H1 (cell line): ENCODE measurements around the gene FES. TPM values are rescaled to one million over a fixed set of nuclear protein-coding genes. Genes with fewer than 3 reads are reported as not detected.

ENCODE experiments used
- CTCF ChIA-PET: fragments of 300-600 bp; sonication (Branson Sonifier 250); formaldehyde crosslinking; loops from one replicate; lab custom pipeline; 2021; ENCODE audit not compliant: partially characterized antibody; lab: Charles Lee
- POLR2A ChIA-PET: fragments of 300-600 bp; sonication (Branson Sonifier 250); formaldehyde crosslinking; loops from one replicate; lab custom pipeline; 2021; ENCODE audit warnings: inconsistent platforms; ENCODE audit not compliant: partially characterized antibody; lab: Charles Lee
- DNase-seq, 2 experiments: peaks; one replicate each; pipeline versions ENCODE4 v3.0.0 to v3.0.0-alpha.2; 2010 to 2022; ENCODE audit warnings: low spot score in 2 of 2, low read depth in 1 of 2, mixed read lengths in 1 of 2
- FAIRE-seq: peaks from 2 replicates; lab custom pipeline; 2011; peaks lifted over from hg19 to GRCh38; lab: Jason Lieb, UNC
- H2AFZ ChIP-seq: 2 replicates; pipeline ENCODE4 v1.8.1; 2012; ENCODE audit warnings: low read length, inconsistent platforms
- H2AK5ac ChIP-seq: 2 replicates; pipeline ENCODE4 v1.6.1; 2013; ENCODE audit warnings: low read depth, low read length
- H2BK120ac ChIP-seq: replicated peaks from 2 replicates; pipeline ENCODE3; 2013; ENCODE audit warnings: low read depth, low read length, inconsistent platforms
- H2BK12ac ChIP-seq: 2 replicates; pipeline ENCODE4 v1.6.1; 2013; ENCODE audit warnings: low read depth, low read length
- H2BK15ac ChIP-seq: 2 replicates; pipeline ENCODE4 v1.6.1; 2013; ENCODE audit warnings: low read length
- H2BK20ac ChIP-seq: 2 replicates; pipeline ENCODE4 v1.6.1; 2013; ENCODE audit warnings: low read length
- H2BK5ac ChIP-seq: 2 replicates; pipeline ENCODE4 v1.6.1; 2013; ENCODE audit warnings: low read depth, low read length
- H3K14ac ChIP-seq: 2 replicates; pipeline ENCODE4 v1.6.1; 2013; ENCODE audit warnings: inconsistent platforms; ENCODE audit not compliant: insufficient read length
- H3K18ac ChIP-seq: 2 replicates; pipeline ENCODE4 v1.6.1; 2013; ENCODE audit warnings: low read length; ENCODE audit errors: extremely low read depth
- H3K23ac ChIP-seq: 2 replicates; pipeline ENCODE4 v1.6.1; 2013; ENCODE audit warnings: inconsistent platforms; ENCODE audit not compliant: insufficient read length
- H3K23me2 ChIP-seq: 2 replicates; pipeline ENCODE4 v1.6.1; 2013; ENCODE audit warnings: low read depth, low read length
- H3K27ac ChIP-seq: 2 replicates; pipeline ENCODE4 v1.6.1; 2011; ENCODE audit warnings: low read depth, low read length, inconsistent platforms
- H3K27me3 ChIP-seq, 4 experiments: replicated peaks in 1 of 4; 1 replicate in 1 of 4; 2 replicates in 3 of 4; pipeline versions ENCODE4 v1.6.1 to v1.8.1; 2011 to 2013; ENCODE audit warnings: low read length in 3 of 4, mild to moderate bottlenecking in 3 of 4, inconsistent platforms in 2 of 4, mixed read lengths in 2 of 4, moderate library complexity in 1 of 4; ENCODE audit not compliant: control insufficient read depth in 3 of 4, insufficient read depth in 3 of 4; ENCODE audit errors: extremely low read depth in 1 of 4
- H3K36me3 ChIP-seq, 4 experiments: 2 replicates each; pipeline versions ENCODE4 v1.6.1 to v1.8.1; 2011 to 2013; ENCODE audit warnings: mild to moderate bottlenecking in 4 of 4, low read length in 3 of 4, moderate library complexity in 2 of 4, control low read depth in 1 of 4, inconsistent platforms in 1 of 4; ENCODE audit not compliant: insufficient read depth in 4 of 4, control insufficient read depth in 2 of 4
- H3K4ac ChIP-seq: replicated peaks from 2 replicates; pipeline ENCODE3; 2013; ENCODE audit warnings: low read length, low read depth, mixed read lengths, inconsistent platforms; ENCODE audit not compliant: insufficient read length
- H3K4me1 ChIP-seq, 4 experiments: replicated peaks in 1 of 4; 1 replicate in 1 of 4; 2 replicates in 3 of 4; pipeline versions ENCODE4 v1.6.1 to v1.8.1; 2011 to 2013; ENCODE audit warnings: low read length in 3 of 4, inconsistent platforms in 2 of 4, mixed read lengths in 1 of 4; ENCODE audit not compliant: insufficient read depth in 4 of 4, control insufficient read depth in 3 of 4
- H3K4me2 ChIP-seq, 2 experiments: 2 replicates each; pipeline versions ENCODE4 v1.6.1 to v1.8.1; 2011 to 2013; ENCODE audit warnings: low read depth in 2 of 2, low read length in 2 of 2, control low read depth in 1 of 2, inconsistent platforms in 1 of 2, mild to moderate bottlenecking in 1 of 2; ENCODE audit not compliant: insufficient read depth in 1 of 2
- H3K4me3 ChIP-seq, 4 experiments: fragments of 200-600, 300-600 bp in 1 of 4; sonication (generic), shearing (Covaris generic), sonication (Bioruptor Twin) in 1 of 4; 2 replicates each; pipeline versions ENCODE4 v1.5.1 to v1.8.1; 2011 to 2016; ENCODE audit warnings: low read length in 4 of 4, low read depth in 3 of 4, control low read depth in 2 of 4, inconsistent platforms in 2 of 4, mild to moderate bottlenecking in 2 of 4, mixed read lengths in 1 of 4, moderate library complexity in 1 of 4; ENCODE audit not compliant: insufficient read depth in 2 of 4; ENCODE audit errors: extremely low read depth in 1 of 4
- H3K56ac ChIP-seq: replicated peaks from 2 replicates; pipeline ENCODE3; 2013; ENCODE audit warnings: low read depth, mild to moderate bottlenecking, mixed read lengths, low read length, inconsistent platforms; ENCODE audit not compliant: insufficient read length
- H3K79me1 ChIP-seq: 2 replicates; pipeline ENCODE4 v1.6.1; 2013; ENCODE audit warnings: low read depth, low read length, control low read depth
- H3K79me2 ChIP-seq, 2 experiments: 2 replicates each; pipeline versions ENCODE4 v1.6.1 to v1.8.1; 2012 to 2013; ENCODE audit warnings: low read length in 2 of 2, mild to moderate bottlenecking in 2 of 2, inconsistent platforms in 1 of 2; ENCODE audit not compliant: insufficient read depth in 2 of 2, control insufficient read depth in 1 of 2
- H3K9ac ChIP-seq, 4 experiments: replicated peaks in 1 of 4; 1 replicate in 1 of 4; 2 replicates in 3 of 4; pipeline versions ENCODE4 v1.6.1 to v1.8.1; 2011 to 2013; ENCODE audit warnings: low read depth in 3 of 4, low read length in 3 of 4, control low read depth in 2 of 4, mild to moderate bottlenecking in 2 of 4, moderate library complexity in 2 of 4, inconsistent platforms in 1 of 4; ENCODE audit errors: extremely low read depth in 1 of 4
- H3K9me3 ChIP-seq, 2 experiments: 2 replicates each; pipeline versions ENCODE4 v1.6.1 to v1.8.1; 2012 to 2013; ENCODE audit warnings: mild to moderate bottlenecking in 2 of 2, moderate library complexity in 2 of 2, control low read depth in 1 of 2, inconsistent platforms in 1 of 2, low read depth in 1 of 2, low read length in 1 of 2, mixed read lengths in 1 of 2; ENCODE audit not compliant: insufficient read depth in 2 of 2
- H4K20me1 ChIP-seq, 2 experiments: replicated peaks in 1 of 2; 2 replicates each; pipeline versions ENCODE3 to v1.8.1; 2011 to 2013; ENCODE audit warnings: inconsistent platforms in 2 of 2, low read length in 2 of 2, mild to moderate bottlenecking in 1 of 2; ENCODE audit not compliant: insufficient read depth in 2 of 2, control insufficient read depth in 1 of 2
- H4K5ac ChIP-seq: 2 replicates; pipeline ENCODE4 v1.6.1; 2013; ENCODE audit warnings: low read length, low read depth, mixed read lengths, inconsistent platforms; ENCODE audit not compliant: insufficient read length
- H4K8ac ChIP-seq: 2 replicates; pipeline ENCODE4 v1.8.0; 2013; ENCODE audit warnings: mild to moderate bottlenecking, moderate library complexity, low read length, inconsistent platforms; ENCODE audit not compliant: insufficient read depth; ENCODE audit errors: extremely low read depth
- H4K91ac ChIP-seq: replicated peaks from 2 replicates; pipeline ENCODE3; 2013; ENCODE audit warnings: low read length, mixed read lengths, inconsistent platforms; ENCODE audit not compliant: insufficient read length
- CREB1 ChIP-seq: IDR thresholded peaks from 2 replicates; pipeline ENCODE4 v1.6.1; 2012; ENCODE audit warnings: inconsistent platforms
- CTBP2 ChIP-seq: IDR thresholded peaks from 2 replicates; pipeline ENCODE4 v1.7.0; 2011; ENCODE audit warnings: borderline replicate concordance, mild to moderate bottlenecking, moderate library complexity, mixed read lengths, low read length; ENCODE audit not compliant: insufficient read depth, insufficient read length
- EP300 ChIP-seq, 2 experiments: IDR thresholded peaks; 1 replicate in 1 of 2; 2 replicates in 1 of 2; pipeline ENCODE4 v1.6.1; 2011 to 2012; ENCODE audit warnings: low read depth in 2 of 2, low read length in 2 of 2, mild to moderate bottlenecking in 2 of 2, borderline replicate concordance in 1 of 2, inconsistent platforms in 1 of 2, moderate library complexity in 1 of 2
- MAX ChIP-seq: IDR thresholded peaks from 2 replicates; pipeline ENCODE4 v1.6.1; 2012; ENCODE audit warnings: inconsistent platforms
- NRF1 ChIP-seq: IDR thresholded peaks from 2 replicates; pipeline ENCODE4 v1.6.1; 2011; ENCODE audit warnings: mild to moderate bottlenecking, low read depth, low read length, improper control_type of control experiment
- PHF8 ChIP-seq: fragments of 200-600 bp; sonication (generic); conservative IDR thresholded peaks from 2 replicates; pipeline ENCODE4 v1.7.1; 2012; ENCODE audit warnings: low read depth, mild to moderate bottlenecking, inconsistent platforms, low read length, moderate library complexity
- POU5F1 ChIP-seq: IDR thresholded peaks from 2 replicates; pipeline ENCODE4 v1.6.1; 2011; ENCODE audit warnings: low read depth, mild to moderate bottlenecking, low read length, moderate library complexity
- RFX5 ChIP-seq: IDR thresholded peaks from 2 replicates; pipeline ENCODE4 v1.6.1; 2011; ENCODE audit warnings: low read depth, low read length, improper control_type of control experiment, borderline replicate concordance
- RNF2 ChIP-seq: fragments of 200-900, 300-1000 bp; sonication (generic); IDR thresholded peaks from 2 replicates; pipeline ENCODE4 v1.7.1; 2016; ENCODE audit warnings: borderline replicate concordance, low read depth, mild to moderate bottlenecking, antibody characterized with exemption, low read length; ENCODE audit not compliant: poor library complexity, severe bottlenecking; ENCODE audit errors: missing control alignments
- SP1 ChIP-seq: IDR thresholded peaks from 2 replicates; pipeline ENCODE4 v1.6.1; 2011; ENCODE audit warnings: low read depth, low read length
- SP4 ChIP-seq: IDR thresholded peaks from 2 replicates; pipeline ENCODE4 v1.6.1; 2012; ENCODE audit warnings: low read length, inconsistent platforms
- TCF12 ChIP-seq: IDR thresholded peaks from 2 replicates; pipeline ENCODE4 v1.6.1; 2011; ENCODE audit warnings: low read depth, mild to moderate bottlenecking, low read length
- WGBS, 2 experiments: shearing (Covaris generic) in 1 of 2; methylation state at CpG; one replicate each; pipeline versions ENCODE4 v1.1.6 to v1.1.7; 2013 to 2015; ENCODE audit warnings: low lambda C conversion rate in 2 of 2, mixed read lengths in 2 of 2, inconsistent platforms in 1 of 2, low coverage in 1 of 2, missing lambda C conversion rate in 1 of 2; ENCODE audit not compliant: insufficient replicate concordance in 2 of 2, insufficient coverage in 1 of 2, insufficient read length in 1 of 2; ENCODE audit errors: extremely low coverage in 1 of 2, missing lambda C conversion rate in 1 of 2; 5-methylcytosine and 5-hydroxymethylcytosine counted together
- polyA plus RNA-seq, 7 experiments: library from polyadenylated mRNA; depleted of rRNA in 3 of 7; stranded (reverse) in 5 of 7; unstranded in 2 of 7; fragments of >200 nt in 5 of 7; fragments of 200-250 nt in 2 of 7; gene quantifications; 1 replicate in 5 of 7; 2 replicates in 1 of 7; 4 replicates in 1 of 7; pipeline versions ENCODE4 v1.2.1 to v1.2.3, GENCODE V29; 2011 to 2013; ENCODE audit warnings: missing spikeins in 2 of 7, mixed read lengths in 2 of 7
- total RNA-seq: library from RNA; stranded (reverse); fragmentation: NEBNext Ultra II Directional; extraction: Animal tissue kit (Norgen Biotek cat#: 25700); gene quantifications from 2 replicates; pipeline ENCODE4 v1.2.1, GENCODE V29; 2021

The FES gene
- total and polyA plus RNA-seq, 2 of the 8 experiments (the other 6 are each of a cell fraction or from before 2014, with no cell fraction given) = 8.5 to 8.6 TPM

- H3K9ac ChIP-seq = no peak overlapping the region
- CTCF ChIA-PET = interaction anchor here (0.5 to 1.3 kb wide), 4 partner anchors 18 to 499 kb away, joined by 3 read pairs; no protein-coding TSS in a partner anchor
- H3K79me1 ChIP-seq = no peaks in the 10 kb centered on the region
- H2BK5ac ChIP-seq = 0 out of 2 replicates have a peak overlapping the region, but pooled peaks have one; percentile 19
- H3K4me2 ChIP-seq = no peak overlapping the region
- H2AK5ac ChIP-seq = no peak overlapping the region
- WGBS, 2 experiments = 97% methylated on average over 14 of the region's 14 CpGs; no CpG with 5 or more reads in 1 of the 2 experiments
- H3K4me1 ChIP-seq = peaks cover 0 to 8% (median 5%) of the 10 kb centered on the region in 4 experiments; a peak in 6 of 7 replicates
- no peak overlapping the region for H4K8ac ChIP-seq
- no peaks in the 10 kb centered on the region for H3K79me2 ChIP-seq
- H3K36me3 ChIP-seq = no peaks in the 10 kb centered on the region
- no peaks in the 10 kb centered on the region for H4K20me1 ChIP-seq
- no peaks in the 10 kb centered on the region for H3K27me3 ChIP-seq
- no peak overlapping the region for H3K14ac ChIP-seq
- H3K4ac ChIP-seq = no peak overlapping the region
- POLR2A ChIA-PET = interaction anchor here (0.8 to 1.2 kb wide), 2 partner anchors 18 to 22 kb away, joined by 3 read pairs; no protein-coding TSS in a partner anchor
- H3K56ac ChIP-seq = no peak overlapping the region
- H4K91ac ChIP-seq = no peak overlapping the region
- no peak overlapping the region for H2BK120ac ChIP-seq
- H3K27ac ChIP-seq = no peak overlapping the region
- no peak overlapping the region for H2BK15ac ChIP-seq
- H2BK20ac ChIP-seq = peak overlapping the region; percentile 16; the same call in 1 of the 2 replicates
- FAIRE-seq (no peak), DNase-seq (no peak)
- H2AFZ ChIP-seq = no peak overlapping the region
- H2BK12ac ChIP-seq = 0 out of 2 replicates have a peak overlapping the region, but pooled peaks have one; percentile 40
- H3K23ac ChIP-seq = no peak overlapping the region
- no peaks in the 10 kb centered on the region for H3K9me3 ChIP-seq
- no peak overlapping the region for H4K5ac ChIP-seq
- H3K23me2 ChIP-seq = peaks cover 1% of the 10 kb centered on the region; the same call in 1 of the 2 replicates
- H3K18ac ChIP-seq = no peak overlapping the region
- H3K4me3 ChIP-seq = no peak overlapping the region
- no peak for TF ChIP-seq EP300 (IDR thresholded peaks at IDR 0.05; ENCODE audit: borderline replicate concordance in 1 of 2, low read depth in 2 of 2, low read length in 2 of 2)
- TF ChIP-seq MAX = no peak
- TF ChIP-seq RFX5 = no peak
- TF ChIP-seq SP4 = no peak
- TF ChIP-seq POU5F1 = no peak
- TF ChIP-seq CTBP2 = no peak
- TF ChIP-seq TCF12 = no peak
- TF ChIP-seq SP1 = no peak
- TF ChIP-seq CREB1 = no peak
- TF ChIP-seq NRF1 = no peak
- no peak for TF ChIP-seq PHF8
- no peak for TF ChIP-seq RNF2
Observed at GRCh38 chr15:90860942-90861675, 23.2 kb upstream of the FES start.
